HG03469 (cell line): Measurements from ENCODE around the gene ASXL2.
"Not testable (repeated sequence)": the region's sequence is repeated elsewhere in the genome, so short reads cannot be mapped to it uniquely, and the experiment has no call there.

Experiments used
- ATAC-seq: cut with Tn5 transposase; IDR thresholded peaks from one replicate; pipeline ENCODE4 v1.9.1; 2021; ENCODE audit warnings: mild to moderate bottlenecking, moderate library complexity, moderate number of reproducible peaks; ENCODE audit not compliant: unreplicated experiment

The ASXL2 gene

GRCh38 chr2:25894135-25894830 is 16.0 kb upstream of the ASXL2 start:
- ATAC-seq, result no peak

GRCh38 chr2:25891672-25892071 is 13.4 kb upstream of the ASXL2 start:
- no peak for ATAC-seq

- no peak for ATAC-seq
Measured at GRCh38 chr2:25887624-25888242, 9.4 kb upstream of the ASXL2 start.

- no peak for ATAC-seq
Measured at GRCh38 chr2:25885933-25886332, 7.6 kb upstream of the ASXL2 start.

- ATAC-seq, result no peak
Measured at GRCh38 chr2:25881764-25882163, 3.5 kb upstream of the ASXL2 start.

GRCh38 chr2:25879133-25879730 is 945 bp upstream of the ASXL2 start:
- ATAC-seq, result no peak

GRCh38 chr2:25877431-25878360 is 591 bp downstream of the ASXL2 start:
- ATAC-seq, result peak; percentile 25

- no peak for ATAC-seq
Measured at GRCh38 chr2:25872134-25872533, 6.2 kb downstream of the ASXL2 start.

- ATAC-seq, result no peak
Measured at GRCh38 chr2:25867396-25868003, 10.8 kb downstream of the ASXL2 start.

- ATAC-seq, result no peak
Measured at GRCh38 chr2:25856377-25856776, 21.9 kb downstream of the ASXL2 start.

- ATAC-seq, result no peak
Measured at GRCh38 chr2:25855065-25855464, 23.2 kb downstream of the ASXL2 start.

GRCh38 chr2:25854613-25855012 is 23.7 kb downstream of the ASXL2 start:
- ATAC-seq, result no peak

GRCh38 chr2:25853038-25853638 is 25.1 kb downstream of the ASXL2 start:
- no peak for ATAC-seq

- no peak for ATAC-seq
Measured at GRCh38 chr2:25851740-25852503, 26.4 kb downstream of the ASXL2 start.

- not testable (repeated sequence) for ATAC-seq
Measured at GRCh38 chr2:25850400-25850799, 27.9 kb downstream of the ASXL2 start.

GRCh38 chr2:25849350-25849749 is 28.9 kb downstream of the ASXL2 start:
- not testable (repeated sequence) for ATAC-seq

GRCh38 chr2:25845843-25846505 is 32.3 kb downstream of the ASXL2 start:
- no peak for ATAC-seq

GRCh38 chr2:25844089-25844488 is 34.2 kb downstream of the ASXL2 start:
- no peak for ATAC-seq

GRCh38 chr2:25842155-25842554 is 36.1 kb downstream of the ASXL2 start:
- ATAC-seq, result no peak
